ENCODE measurements around the gene PODXL2.
"Not testable (repeated sequence)": the region's sequence is repeated elsewhere in the genome, so short reads cannot be mapped to it uniquely, and the experiment has no call there.

The PODXL2 gene

GRCh38 chr3:127691489-127691888, 62.5 kb downstream of the PODXL2 start:
- no peak for DNase-seq (ENCODE audit: low spot score)

GRCh38 chr3:127691974-127692373, 63.0 kb downstream of the PODXL2 start:
- no peak for DNase-seq (ENCODE audit: low spot score)

GRCh38 chr3:127692501-127693335, 63.7 kb downstream of the PODXL2 start:
- no peak for DNase-seq (ENCODE audit: low spot score)

DNA sequence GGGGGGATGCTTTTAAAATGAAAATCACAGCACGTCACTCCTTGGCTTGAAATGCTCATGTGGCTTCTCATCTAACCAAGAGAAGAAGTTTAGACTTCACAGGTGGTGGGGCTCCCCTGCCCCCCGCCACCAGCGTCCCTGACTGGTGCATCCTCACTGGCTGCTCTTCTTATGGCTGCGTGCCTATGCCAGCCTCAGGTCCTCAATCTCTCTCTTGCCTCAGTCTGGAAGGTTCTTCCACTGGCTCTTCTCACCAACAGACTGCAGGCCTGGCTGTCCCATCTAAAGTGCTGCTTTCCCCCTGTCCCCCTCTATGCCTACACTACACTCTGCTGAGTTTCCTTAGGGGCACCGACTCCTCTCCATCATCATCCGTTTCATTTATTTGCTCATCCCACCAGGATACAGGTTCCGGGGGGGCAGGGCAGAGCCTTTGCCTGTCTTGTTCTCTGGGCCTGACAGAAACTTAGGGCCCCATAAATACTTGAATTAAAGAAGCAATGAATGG, 64.4 kb downstream of the PODXL2 start:
- DNase-seq (ENCODE audit: low spot score): no peak

DNA sequence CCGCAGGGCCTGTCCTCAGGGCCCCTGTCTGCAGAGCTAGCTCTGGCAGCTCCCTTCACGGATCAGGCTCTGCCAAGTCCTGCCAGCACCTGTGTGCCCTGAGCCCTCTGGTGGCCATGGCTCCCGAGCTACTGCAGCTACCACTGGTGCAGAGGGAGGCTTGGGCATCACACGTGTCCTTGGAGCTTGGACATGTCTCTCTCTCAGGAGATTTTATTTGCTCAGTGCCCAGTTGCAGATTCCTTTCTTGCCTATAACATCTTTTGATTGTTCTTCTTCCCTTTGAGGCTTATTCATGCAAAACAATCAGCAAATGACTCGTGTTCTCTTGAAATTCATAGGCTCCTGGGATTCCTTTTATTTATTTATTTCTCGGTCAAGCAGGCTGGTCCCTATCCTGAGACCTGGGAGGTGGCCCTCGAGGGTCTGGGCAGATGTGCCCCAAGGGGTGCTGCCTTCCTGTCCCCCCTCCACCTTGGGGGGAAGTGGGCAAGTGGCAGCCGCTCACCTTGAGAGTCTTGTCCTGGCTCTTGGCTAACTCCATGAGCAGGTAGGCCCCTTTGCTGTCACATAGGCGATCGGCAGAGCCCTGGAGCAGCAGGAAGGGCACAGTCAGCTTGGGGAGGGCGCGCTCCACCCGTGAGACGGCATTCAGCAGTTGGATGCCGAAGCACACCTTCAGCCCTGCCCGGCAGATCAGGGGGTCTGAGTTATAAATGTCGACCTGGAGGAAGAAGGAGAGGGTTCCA, 65.7 kb downstream of the PODXL2 start:
- peak; percentile 62 for DNase-seq (ENCODE audit: low spot score)

- DNase-seq (ENCODE audit: low spot score): peak; percentile 60
Observed at GRCh38 chr3:127697551-127698240, 68.7 kb downstream of the PODXL2 start.

DNA sequence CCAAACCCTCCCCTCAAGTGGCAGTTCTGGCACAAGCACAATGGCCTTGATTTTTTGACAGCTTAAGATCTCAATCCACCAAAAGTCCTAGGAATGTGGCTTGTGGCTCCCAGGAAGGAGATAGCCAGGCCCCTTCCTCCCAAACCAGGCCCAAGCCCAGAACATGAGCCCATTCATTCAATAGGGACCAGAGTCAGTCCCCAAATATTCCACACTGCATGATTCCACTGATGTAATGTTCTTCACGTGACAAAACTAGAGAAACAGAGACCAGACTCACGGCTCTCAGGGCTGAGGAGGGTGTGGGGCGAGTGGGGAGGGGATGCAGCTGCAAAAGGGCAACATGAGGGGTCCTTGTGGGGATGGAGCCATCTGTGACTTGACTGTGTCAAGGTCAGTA, 69.3 kb downstream of the PODXL2 start:
- DNase-seq (ENCODE audit: low spot score): no peak

DNA sequence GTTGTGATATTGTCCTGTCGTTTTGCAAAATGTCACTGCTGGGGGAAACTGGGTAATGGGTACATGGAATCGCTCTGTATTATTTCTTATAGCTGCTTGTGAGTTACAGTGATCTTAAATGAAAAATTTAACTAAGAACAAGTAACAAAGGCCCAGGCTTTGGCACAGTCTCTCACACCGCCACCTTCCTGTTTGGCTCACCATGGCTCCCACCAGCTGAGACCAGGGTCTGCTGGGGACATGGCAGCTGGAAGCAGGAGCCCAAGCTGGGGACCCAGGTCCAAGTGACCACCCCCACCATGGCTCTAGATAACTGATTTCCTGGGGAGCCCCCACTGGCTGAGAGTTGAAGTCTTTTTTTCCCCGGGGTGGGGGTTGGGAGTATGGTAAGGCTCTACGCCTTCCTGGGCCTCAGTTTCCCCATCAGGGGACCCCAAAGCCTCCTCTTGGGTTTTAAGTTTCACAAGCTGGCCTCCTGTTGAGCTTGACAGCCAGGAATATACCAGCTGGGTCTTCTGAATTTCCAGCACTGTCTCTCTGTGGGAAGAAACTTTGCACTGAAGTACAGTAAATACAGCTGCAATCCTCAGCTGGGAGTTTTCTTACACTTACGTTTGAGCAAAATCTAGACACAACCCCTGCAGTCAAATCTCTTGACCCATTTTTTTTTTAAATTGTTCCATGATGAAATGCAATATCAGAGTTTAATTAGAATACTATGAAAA, 69.9 kb downstream of the PODXL2 start:
- DNase-seq (ENCODE audit: low spot score): no peak

DNA sequence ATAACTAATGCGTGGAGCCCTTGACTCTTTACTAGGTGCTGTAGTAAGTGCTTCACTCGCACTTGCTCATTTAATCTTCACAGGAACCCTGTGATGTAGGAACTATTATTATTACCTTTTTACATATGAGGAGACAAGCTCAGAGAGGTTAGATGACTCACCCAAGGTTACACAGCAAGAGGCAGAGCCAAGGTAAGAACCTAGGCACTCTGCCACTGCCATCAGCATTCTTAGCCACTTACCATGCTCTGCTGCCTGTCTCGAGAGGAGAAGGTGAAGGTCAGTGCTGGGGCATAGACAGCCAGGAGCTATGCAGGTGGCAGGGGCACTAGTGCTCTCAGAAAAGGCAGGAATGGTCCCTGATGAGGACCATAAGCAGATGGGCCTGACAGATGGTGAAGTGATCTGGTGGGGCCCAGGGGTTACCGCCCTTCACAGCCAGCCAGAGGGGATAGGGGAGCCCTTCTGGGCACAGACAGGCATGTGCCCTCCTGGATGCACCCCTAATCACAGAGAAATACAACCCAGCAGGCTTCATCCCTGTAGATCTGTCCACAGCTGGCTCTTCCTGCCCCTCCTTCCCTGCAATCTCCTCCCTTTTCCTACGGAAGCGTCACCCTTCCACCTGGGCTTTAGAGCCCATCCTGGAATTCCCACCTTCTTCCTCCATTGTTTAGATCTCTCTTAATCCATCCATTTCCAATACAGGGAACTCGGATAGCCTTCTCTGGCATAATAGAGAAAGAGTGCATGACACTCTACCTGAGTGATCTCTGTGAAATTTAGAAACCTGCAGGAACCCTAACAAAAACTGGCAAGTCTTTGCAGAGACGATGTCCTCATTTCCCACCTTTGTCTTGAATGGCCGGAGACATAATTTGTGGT, 70.7 kb downstream of the PODXL2 start:
- no peak for DNase-seq (ENCODE audit: low spot score)

GRCh38 chr3:127700406-127700805, 71.4 kb downstream of the PODXL2 start:
- DNase-seq (ENCODE audit: low spot score): no peak

GRCh38 chr3:127701280-127701911, 72.4 kb downstream of the PODXL2 start:
- no peak for DNase-seq (ENCODE audit: low spot score)

- no peak for DNase-seq (ENCODE audit: low spot score)
Observed at GRCh38 chr3:127702151-127702578, 73.2 kb downstream of the PODXL2 start.

DNA sequence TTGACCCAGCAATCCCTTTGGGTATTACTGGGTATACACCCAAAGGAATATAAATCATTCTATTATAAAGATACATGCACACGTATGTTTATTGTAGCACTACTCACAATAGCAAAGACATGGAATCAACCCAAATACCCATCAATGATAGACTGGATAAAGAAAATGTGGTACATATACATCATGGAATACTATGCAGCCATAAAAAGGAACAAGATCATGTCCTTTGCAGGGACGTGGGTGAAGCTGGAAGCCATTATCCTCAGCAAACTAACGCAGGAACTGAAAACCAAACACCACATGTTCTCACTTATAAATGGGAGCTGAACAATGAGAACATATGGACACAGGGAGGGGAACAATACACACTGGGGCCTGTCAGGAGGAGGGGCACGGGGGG, 75.9 kb downstream of the PODXL2 start:
- not testable (repeated sequence) for DNase-seq (ENCODE audit: low spot score)

GRCh38 chr3:127706312-127706711, 77.3 kb downstream of the PODXL2 start:
- DNase-seq (ENCODE audit: low spot score): no peak

GRCh38 chr3:127706785-127707351, 77.9 kb downstream of the PODXL2 start:
- no peak for DNase-seq (ENCODE audit: low spot score)

DNA sequence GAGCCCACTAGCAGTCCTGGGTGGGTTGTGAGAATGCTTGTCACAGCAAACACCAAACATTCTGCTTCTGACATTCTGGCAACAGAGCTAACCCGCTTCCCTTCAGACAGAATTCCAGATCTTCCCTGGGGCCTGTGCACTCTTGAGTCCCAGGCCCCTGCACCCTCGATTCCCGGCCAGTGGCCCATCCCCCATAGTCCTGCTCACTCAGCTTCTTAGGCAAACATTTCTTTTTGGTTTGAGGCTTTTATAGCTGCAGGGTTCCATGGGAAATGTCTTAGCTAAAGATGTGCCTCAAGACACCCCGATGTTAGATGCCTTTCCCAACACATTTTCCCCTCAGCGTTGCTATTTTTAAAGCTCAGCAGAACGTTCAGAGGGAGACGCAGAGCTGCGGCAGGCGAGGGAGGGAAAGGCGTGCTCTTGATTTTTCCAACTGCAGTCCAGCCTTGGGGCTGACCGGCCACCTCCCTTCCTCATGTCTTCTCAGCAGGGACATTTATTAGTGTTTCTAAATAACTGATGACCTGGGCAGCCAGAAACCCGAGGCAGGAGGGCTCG, 78.9 kb downstream of the PODXL2 start:
- DNase-seq (ENCODE audit: low spot score): no peak

DNA sequence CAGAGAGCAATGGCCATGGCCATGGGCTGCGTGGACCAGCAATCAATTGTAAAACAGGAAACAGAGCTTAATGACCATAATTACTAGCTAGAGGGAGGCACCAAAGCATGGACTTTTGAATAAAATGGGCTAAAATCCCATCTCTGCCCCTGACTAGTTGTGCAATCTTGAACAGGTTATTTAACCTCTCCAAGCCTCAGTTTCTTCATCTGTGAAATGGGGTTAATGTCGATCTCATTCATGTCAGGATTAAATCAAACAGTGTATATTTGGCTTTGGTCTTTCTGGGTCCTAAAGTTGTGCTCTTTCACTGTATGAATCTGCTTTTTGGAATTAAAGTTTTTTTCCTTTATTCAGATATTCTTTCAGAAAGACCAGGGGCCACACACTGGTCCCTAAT, 79.9 kb downstream of the PODXL2 start:
- no peak for DNase-seq (ENCODE audit: low spot score)

- DNase-seq (ENCODE audit: low spot score): no peak
Observed at GRCh38 chr3:127709320-127710060, 80.5 kb downstream of the PODXL2 start.

Data from RKO (cell line).